Measurements from ENCODE around the gene FNDC3B. TPM values are rescaled to one million over a fixed set of nuclear protein-coding genes. Genes with fewer than 3 reads are reported as not detected.
"Not testable (repeated sequence)": the region's sequence is repeated elsewhere in the genome, so short reads cannot be mapped to it uniquely, and the experiment has no call there.

Gene FNDC3B
- total and polyA plus RNA-seq, 2 of the 8 experiments (the other 6 are each of a cell fraction or from before 2014, with no cell fraction given): 14.1 to 44.4 TPM

DNA sequence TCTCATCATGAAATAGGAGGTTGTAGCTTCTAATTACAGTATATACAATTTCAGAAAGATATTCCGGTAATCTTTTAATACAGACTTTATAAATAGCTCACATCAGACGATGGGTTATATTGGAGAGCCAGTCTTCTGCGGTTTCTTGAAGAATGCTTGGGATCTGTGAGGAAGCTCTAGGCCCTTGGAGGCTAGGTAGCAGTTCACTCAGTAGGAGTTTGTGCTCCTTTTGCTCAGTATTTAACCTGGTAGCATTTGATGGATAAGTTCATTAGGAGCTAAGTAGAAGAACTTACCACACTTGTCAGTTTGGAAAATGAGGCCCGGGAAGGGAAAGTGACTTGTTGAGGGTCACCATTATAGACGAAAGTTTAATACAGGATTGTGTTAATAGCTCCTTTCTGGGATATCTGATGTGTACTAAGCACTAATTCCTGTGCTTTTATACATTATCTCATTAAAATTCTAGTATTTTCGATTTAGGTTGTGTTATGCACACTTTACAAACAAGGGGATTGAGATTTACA lies 2.8 kb downstream of the FNDC3B start (continued):
- TF ChIP-seq RAD21 (IDR thresholded peaks at IDR 0.05 in 1 of 2, conservative IDR thresholded peaks at IDR 0.05 in 1 of 2; ENCODE audit: low read depth in 2 of 2, low read length in 2 of 2) (no peak), TBP (IDR thresholded peaks at IDR 0.05; ENCODE audit: low read depth, low read length) (no peak), JUN (IDR thresholded peaks at IDR 0.05; ENCODE audit: low read depth, low read length) (no peak), ZNF274 (IDR thresholded peaks at IDR 0.05; ENCODE audit: borderline replicate concordance, extremely low read depth, low read length) (no peak), RXRA (IDR thresholded peaks at IDR 0.05; ENCODE audit: insufficient read depth, low read depth, low read length) (no peak), TEAD4 (IDR thresholded peaks at IDR 0.05; ENCODE audit: low read depth, low read length) (no peak), RFX5 (IDR thresholded peaks at IDR 0.05; ENCODE audit: borderline replicate concordance, low read depth, low read length) (no peak)

DNA sequence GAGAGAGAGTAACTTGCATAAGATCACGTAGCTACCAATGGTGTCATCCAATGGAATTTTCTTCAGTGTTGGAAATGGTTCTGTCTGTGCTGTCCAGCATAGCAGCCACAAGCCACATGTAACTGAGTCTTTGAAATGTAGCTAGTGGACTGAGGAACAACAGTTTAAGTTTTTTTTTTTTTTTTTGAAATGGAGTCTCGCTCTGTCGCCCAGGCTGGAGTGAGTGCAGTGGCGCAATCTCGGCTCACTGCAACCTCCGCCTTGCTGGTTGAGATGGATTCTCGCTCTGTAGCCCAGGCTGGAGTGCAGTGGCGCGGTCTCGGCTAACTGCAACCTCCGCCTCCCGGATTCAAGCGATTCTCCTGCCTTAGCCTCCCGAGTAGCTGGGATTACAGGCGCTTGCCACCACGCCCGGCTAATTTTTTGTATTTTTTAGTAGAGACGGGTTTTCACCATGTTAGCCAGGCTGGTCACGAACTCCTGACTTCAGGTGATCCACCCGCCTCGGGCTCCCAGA lies 3.3 kb downstream of the FNDC3B start:
- not testable (repeated sequence) for H3K4ac ChIP-seq (replicated peaks; ENCODE audit: insufficient read length, low read depth, low read length); H3K14ac ChIP-seq (ENCODE audit: insufficient read length); H2BK15ac ChIP-seq (ENCODE audit: low read length); H4K8ac ChIP-seq (ENCODE audit: extremely low read depth, insufficient read depth, low read length); H2BK5ac ChIP-seq (ENCODE audit: low read depth, low read length); H2AFZ ChIP-seq (ENCODE audit: low read length); FAIRE-seq; H3K18ac ChIP-seq (ENCODE audit: extremely low read depth, low read length); H2AK5ac ChIP-seq (ENCODE audit: low read depth, low read length); H3K79me1 ChIP-seq (ENCODE audit: low read depth, low read length); H3K4me1 ChIP-seq (replicated peaks in 1 of 4; ENCODE audit: control insufficient read depth in 3 of 4, insufficient read depth in 4 of 4, low read length in 3 of 4); H3K23me2 ChIP-seq (ENCODE audit: low read depth, low read length); H4K20me1 ChIP-seq (replicated peaks in 1 of 2; ENCODE audit: control insufficient read depth in 1 of 2, insufficient read depth in 2 of 2, low read length in 2 of 2); H4K5ac ChIP-seq (ENCODE audit: insufficient read length, low read depth, low read length); DNase-seq (ENCODE audit: low read depth in 1 of 2, low spot score in 2 of 2); H3K9me3 ChIP-seq (ENCODE audit: insufficient read depth in 2 of 2, low read depth in 1 of 2, low read length in 1 of 2); H3K23ac ChIP-seq (ENCODE audit: insufficient read length); H3K27me3 ChIP-seq (replicated peaks in 1 of 4; ENCODE audit: control insufficient read depth in 3 of 4, extremely low read depth in 1 of 4, insufficient read depth in 3 of 4, low read length in 3 of 4); H4K91ac ChIP-seq (replicated peaks; ENCODE audit: insufficient read length, low read length); H2BK20ac ChIP-seq (ENCODE audit: low read length); H3K4me3 ChIP-seq (ENCODE audit: extremely low read depth in 1 of 4, insufficient read depth in 2 of 4, low read depth in 3 of 4, low read length in 4 of 4); H2BK12ac ChIP-seq (ENCODE audit: low read depth, low read length); H2BK120ac ChIP-seq (replicated peaks; ENCODE audit: low read depth, low read length); H3K9ac ChIP-seq (replicated peaks in 1 of 4; ENCODE audit: extremely low read depth in 1 of 4, low read depth in 3 of 4, low read length in 3 of 4); H3K56ac ChIP-seq (replicated peaks; ENCODE audit: insufficient read length, low read depth, low read length); H3K27ac ChIP-seq (ENCODE audit: low read depth, low read length); H3K36me3 ChIP-seq (ENCODE audit: control insufficient read depth in 2 of 4, insufficient read depth in 4 of 4, low read length in 3 of 4)
- peak overlapping the region in 1 of 2 experiments; percentile 79; a peak in 1 of 4 replicates for H3K4me2 ChIP-seq (ENCODE audit: insufficient read depth in 1 of 2, low read depth in 2 of 2, low read length in 2 of 2)
- ChIA-PET CTCF (ENCODE audit: partially characterized antibody) (interaction anchor here (0.6 to 2.1 kb wide), 7 partner anchors 8 to 299 kb away, joined by 3 to 5 read pairs (median 3); no protein-coding TSS in a partner anchor), POLR2A (ENCODE audit: partially characterized antibody) (interaction anchor here (0.9 to 1.9 kb wide), 9 partner anchors 8 to 708 kb away, joined by 3 to 6 read pairs (median 3); partner anchors contain the start of gene ECT2)
- WGBS, 2 experiments (ENCODE audit: extremely low coverage in 1 of 2, insufficient coverage in 1 of 2, insufficient read length in 1 of 2, insufficient replicate concordance in 2 of 2, low coverage in 1 of 2, low lambda C conversion rate in 2 of 2, missing lambda C conversion rate in 1 of 2): 95% methylated on average over 21 of the region's 21 CpGs; no CpG with 5 or more reads in 1 of the 2 experiments
- peaks cover 13 to 72% of the 10 kb centered on the region in 2 experiments for H3K79me2 ChIP-seq (ENCODE audit: control insufficient read depth in 1 of 2, insufficient read depth in 2 of 2, low read length in 2 of 2)
